ENCODE data around the gene DQX1.
A peak's percentile ranks its signal among the peaks of the same experiment; 100 is the strongest.

DQX1 gene

GRCh38 chr2:74535440-74535965 is 9.5 kb upstream of the DQX1 start:
- FAIRE-seq, result no peak

GRCh38 chr2:74534411-74534810 is 8.4 kb upstream of the DQX1 start:
- FAIRE-seq (no peak), DNase-seq (ENCODE audit: insufficient read length, low spot score) (no peak)

More at GRCh38 chr2:74535440-74535965, 9.5 kb upstream of the DQX1 start:
- no peak for DNase-seq (ENCODE audit: insufficient read length, low spot score)

- FAIRE-seq, result no peak
These were observed 7.4 kb upstream of the DQX1 start for GRCh38 chr2:74533464-74533863.

GRCh38 chr2:74532222-74532621 is 6.2 kb upstream of the DQX1 start:
- no peak for FAIRE-seq
- DNase-seq (ENCODE audit: insufficient read length, low spot score), result no peak

More at GRCh38 chr2:74533464-74533863, 7.4 kb upstream of the DQX1 start:
- no peak for DNase-seq (ENCODE audit: insufficient read length, low spot score)

GRCh38 chr2:74531666-74532065 is 5.6 kb upstream of the DQX1 start:
- no peak for FAIRE-seq
- DNase-seq (ENCODE audit: insufficient read length, low spot score), result no peak

GRCh38 chr2:74530239-74531187 is 4.5 kb upstream of the DQX1 start:
- FAIRE-seq (peak; percentile 26), DNase-seq (ENCODE audit: insufficient read length, low spot score) (peak; percentile 49)

- FAIRE-seq (peak; percentile 85), DNase-seq (ENCODE audit: insufficient read length, low spot score) (peak; percentile 99)
These were observed 3.6 kb upstream of the DQX1 start, which contains the start of the genes AUP1 and HTRA2 for GRCh38 chr2:74529357-74530238. AUP1 (minus strand) TSS chr2:74529706; CDS start chr2:74529629, 77 bp downstream. HTRA2 (plus strand) TSS chr2:74529933; CDS start chr2:74530007, 74 bp downstream.

- DNase-seq (ENCODE audit: insufficient read length, low spot score) (no peak), FAIRE-seq (no peak)
These were observed 2.7 kb upstream of the DQX1 start for GRCh38 chr2:74528600-74529356.

GRCh38 chr2:74527741-74528140 is 1.7 kb upstream of the DQX1 start:
- FAIRE-seq (no peak), DNase-seq (ENCODE audit: insufficient read length, low spot score) (no peak)

- FAIRE-seq (no peak), DNase-seq (ENCODE audit: insufficient read length, low spot score) (no peak)
These were observed 709 bp upstream of the DQX1 start for GRCh38 chr2:74526649-74527230.

- no peak for FAIRE-seq
These were observed 895 bp downstream of the DQX1 start for GRCh38 chr2:74524955-74525716.

GRCh38 chr2:74524005-74524404 is 2.0 kb downstream of the DQX1 start:
- FAIRE-seq (no peak), DNase-seq (ENCODE audit: insufficient read length, low spot score) (no peak)

More at GRCh38 chr2:74524955-74525716, 895 bp downstream of the DQX1 start:
- no peak for DNase-seq (ENCODE audit: insufficient read length, low spot score)

- FAIRE-seq (no peak), DNase-seq (ENCODE audit: insufficient read length, low spot score) (no peak)
These were observed 3.5 kb downstream of the DQX1 start for GRCh38 chr2:74522516-74522915.

- no peak for DNase-seq (ENCODE audit: insufficient read length, low spot score)
- FAIRE-seq, result no peak
These were observed 9.4 kb downstream of the DQX1 start for GRCh38 chr2:74516650-74517049.

- FAIRE-seq, result no peak
These were observed 9.9 kb downstream of the DQX1 start for GRCh38 chr2:74515981-74516633.

GRCh38 chr2:74515271-74515980 is 10.6 kb downstream of the DQX1 start:
- FAIRE-seq (no peak), DNase-seq (ENCODE audit: insufficient read length, low spot score) (no peak)

More at GRCh38 chr2:74515981-74516633, 9.9 kb downstream of the DQX1 start:
- no peak for DNase-seq (ENCODE audit: insufficient read length, low spot score)

- DNase-seq (ENCODE audit: insufficient read length, low spot score) (peak; percentile 79), FAIRE-seq (peak; percentile 90)
These were observed 11.4 kb downstream of the DQX1 start, which contains the start of gene TLX2 for GRCh38 chr2:74514368-74515270. TLX2 (plus strand) TSS chr2:74514450; CDS start chr2:74514807, 357 bp downstream.
